Stimulated activated CD8-positive, alpha-beta memory T cell treated with anti-CD3 and anti-CD28 coated beads, Interleukin-12 subunit alpha, Interleukin-12 subunit beta, amount 100 ng/mL, for 1 hour (primary cell): ENCODE measurements around the gene CSK.
"Not testable (repeated sequence)": the region's sequence is repeated elsewhere in the genome, so short reads cannot be mapped to it uniquely, and the experiment has no call there.

Source experiments
- DNase-seq: peaks from one replicate; pipeline ENCODE4 v3.0.0-alpha.2; 2020; ENCODE audit warnings: low read depth

The CSK gene

GRCh38 chr15:74770211-74770903, 11.5 kb upstream of the CSK start:
- DNase-seq = no peak

DNA sequence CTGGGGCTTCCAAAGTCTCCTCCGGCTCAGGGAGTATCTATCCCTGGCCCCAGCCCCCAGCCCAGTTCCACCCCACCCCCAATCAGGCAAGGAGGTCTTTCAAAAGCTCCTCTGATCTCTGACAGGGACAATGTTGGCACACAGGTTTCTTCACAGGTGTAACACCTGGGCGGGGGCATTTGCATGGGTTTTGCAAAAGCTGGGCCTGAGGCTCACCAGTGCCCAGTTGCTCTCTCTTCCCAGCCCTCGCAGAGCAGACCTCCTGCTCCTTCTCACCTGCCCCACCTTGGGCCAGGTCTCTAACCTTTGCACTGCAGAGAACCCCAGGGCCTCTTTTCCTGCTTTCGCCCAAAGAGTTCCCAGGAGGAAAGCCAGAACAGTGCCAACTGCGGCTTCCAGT, 8.6 kb upstream of the CSK start:
- DNase-seq = no peak

DNA sequence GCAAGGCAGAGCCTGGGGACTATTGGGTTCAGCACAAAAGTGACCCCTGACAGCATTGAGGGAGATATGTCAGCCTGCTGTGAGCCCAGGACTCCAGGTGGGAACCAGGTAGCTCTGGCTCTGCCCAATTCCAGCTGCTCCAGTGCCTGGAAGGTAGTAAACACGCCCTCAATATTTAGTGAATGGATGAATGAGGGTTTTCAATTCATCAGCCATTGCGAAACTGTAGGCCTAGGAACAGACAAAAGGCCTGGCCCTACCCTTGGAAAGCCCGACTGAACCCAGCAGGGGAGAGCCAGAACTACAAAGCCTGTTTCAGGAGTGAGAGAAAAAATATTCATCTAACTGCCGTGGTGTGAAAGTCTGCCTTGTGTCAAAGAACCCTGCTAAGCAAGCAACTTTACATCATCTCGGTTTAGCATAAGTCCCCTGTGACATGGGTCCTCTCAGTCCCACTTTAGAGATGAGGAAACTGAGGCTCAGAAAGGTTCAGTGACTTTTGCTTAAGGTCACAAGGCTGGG, 8.1 kb upstream of the CSK start:
- no peak for DNase-seq

- no peak for DNase-seq
Observed at GRCh38 chr15:74775132-74775562, 6.7 kb upstream of the CSK start.

DNA sequence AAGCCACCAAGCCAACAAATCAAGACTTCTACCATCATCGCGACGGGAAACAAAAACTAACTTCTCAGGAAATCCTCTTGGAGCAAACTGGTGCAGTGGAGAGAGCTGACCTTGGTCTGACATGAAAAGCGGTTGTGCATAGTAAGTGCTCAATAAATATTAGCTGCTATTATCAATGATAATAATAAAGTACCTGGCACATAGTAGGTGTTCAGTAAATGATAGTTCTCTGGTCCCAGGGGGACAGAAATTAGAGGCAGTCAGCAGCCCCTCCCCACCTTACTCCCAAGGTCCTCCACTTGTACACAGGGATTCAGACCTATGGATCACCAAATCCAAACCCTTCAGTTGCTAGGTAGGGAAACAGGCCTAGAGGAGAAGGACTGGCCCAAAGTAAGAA, 6.0 kb upstream of the CSK start:
- DNase-seq = no peak

- no peak for DNase-seq
Observed at GRCh38 chr15:74776821-74777768, 4.8 kb upstream of the CSK start.

GRCh38 chr15:74777769-74778598, 3.9 kb upstream of the CSK start:
- DNase-seq = no peak

DNA sequence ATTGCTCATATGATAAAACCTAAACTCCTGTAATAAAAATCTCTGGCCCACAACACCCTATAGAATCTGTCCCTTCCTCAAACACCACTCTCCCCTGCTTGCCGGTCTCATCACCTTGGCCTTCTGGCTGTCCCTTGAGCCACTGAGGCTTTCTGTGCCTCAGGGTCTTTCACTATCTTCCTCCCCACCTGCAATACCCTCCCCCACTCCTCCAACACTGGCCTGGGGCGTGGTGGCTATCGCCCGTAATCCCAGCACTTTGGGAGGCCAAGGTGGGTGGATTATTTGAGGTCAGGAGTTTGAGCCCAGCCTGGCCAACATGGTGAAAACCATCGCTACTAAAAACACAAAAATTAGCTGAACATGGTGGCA, 3.3 kb upstream of the CSK start:
- DNase-seq = no peak

DNA sequence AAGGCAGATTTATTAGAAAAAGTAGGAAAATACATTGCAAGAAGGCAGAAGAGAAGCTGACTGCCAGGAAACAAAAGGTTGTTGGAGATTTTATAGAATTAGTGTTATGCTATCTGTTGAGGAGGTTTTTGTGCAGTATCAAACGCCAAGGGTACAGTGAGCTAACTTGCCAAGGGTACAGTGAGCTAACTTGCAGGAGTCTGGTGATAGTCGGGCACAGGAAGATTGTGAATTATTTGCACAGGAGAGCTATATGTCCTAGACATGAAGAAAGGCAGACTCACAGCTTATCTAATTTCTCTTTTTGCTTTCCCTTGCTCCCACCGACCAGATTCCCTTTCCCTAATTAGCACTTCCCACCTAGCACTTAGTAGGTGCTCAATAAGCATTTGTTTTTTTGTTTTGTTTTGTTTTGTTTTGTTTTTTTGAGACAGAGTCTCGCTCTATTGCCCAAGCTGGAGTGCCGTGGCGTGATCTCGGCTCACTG, 2.7 kb upstream of the CSK start:
- no peak for DNase-seq

DNA sequence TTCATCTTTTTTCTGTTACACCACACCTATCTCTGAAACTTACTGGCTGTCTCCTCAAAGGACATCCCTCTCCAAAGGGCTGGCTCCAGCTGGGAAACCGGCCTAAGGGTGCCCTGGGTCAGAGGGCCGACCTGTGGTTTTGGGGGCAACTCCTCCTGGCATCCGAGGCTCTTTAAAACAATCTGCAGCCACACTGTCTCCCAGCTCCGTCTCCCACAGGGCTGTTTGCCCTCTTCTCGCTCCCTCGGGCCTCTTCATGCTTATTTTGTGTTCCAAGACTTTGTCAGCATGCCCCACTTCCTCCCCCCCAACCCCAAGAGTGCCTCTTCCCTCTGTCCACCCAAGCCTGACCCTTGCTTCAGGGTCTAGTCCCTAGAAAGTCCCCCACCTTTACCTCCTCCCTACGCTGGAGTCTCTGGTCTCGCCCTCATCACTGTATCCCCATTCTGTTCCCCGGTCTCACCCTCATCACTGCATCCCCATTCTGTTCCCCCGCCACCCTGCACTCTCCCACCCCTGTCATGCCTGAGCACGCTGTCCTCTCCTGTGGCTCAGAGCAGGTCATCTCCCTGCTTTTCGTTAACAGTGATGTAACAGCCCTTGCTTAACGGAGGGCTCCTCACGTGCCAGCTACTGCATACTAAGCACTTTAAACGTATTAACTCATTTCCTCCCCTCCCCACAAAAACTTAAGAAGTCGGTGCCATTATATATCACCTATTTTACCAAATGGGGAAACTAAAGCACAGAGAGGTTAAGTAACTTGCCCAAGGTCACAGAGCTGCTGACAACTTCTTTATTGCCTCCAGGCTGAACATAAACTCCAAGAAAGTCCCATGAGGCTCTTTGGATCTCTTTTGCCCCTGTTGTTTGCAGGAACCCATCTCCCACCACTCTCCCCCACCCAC, 1.1 kb upstream of the CSK start:
- DNase-seq = no peak

DNA sequence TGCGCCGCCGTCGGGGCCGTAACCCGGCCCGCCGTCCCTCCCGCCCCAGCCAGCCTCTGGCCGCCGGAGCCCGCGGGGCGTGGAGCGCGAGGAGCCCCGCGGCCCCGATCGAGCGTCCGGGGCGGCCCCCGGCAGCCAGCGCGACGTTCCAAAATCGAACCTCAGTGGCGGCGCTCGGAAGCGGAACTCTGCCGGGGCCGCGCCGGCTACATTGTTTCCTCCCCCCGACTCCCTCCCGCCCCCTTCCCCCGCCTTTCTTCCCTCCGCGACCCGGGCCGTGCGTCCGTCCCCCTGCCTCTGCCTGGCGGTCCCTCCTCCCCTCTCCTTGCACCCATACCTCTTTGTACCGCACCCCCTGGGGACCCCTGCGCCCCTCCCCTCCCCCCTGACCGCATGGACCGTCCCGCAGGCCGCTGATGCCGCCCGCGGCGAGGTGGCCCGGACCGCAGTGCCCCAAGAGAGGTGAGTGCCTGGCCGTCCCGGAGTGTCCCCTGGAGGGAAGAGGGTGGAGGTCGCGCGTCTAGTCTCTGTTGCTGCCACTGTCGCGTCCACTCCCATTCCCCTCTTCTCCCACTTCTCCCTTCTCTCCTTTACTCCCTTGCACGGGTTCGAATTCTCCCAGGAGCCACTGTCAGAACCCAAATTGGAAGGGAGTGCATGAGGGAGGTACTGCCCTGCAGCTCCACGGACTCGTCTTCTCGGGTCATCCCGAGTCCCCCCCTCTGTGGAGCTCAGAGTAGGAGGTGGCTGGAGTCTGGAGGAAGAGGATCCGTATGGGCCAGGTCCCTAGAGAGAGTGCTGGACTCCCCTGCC, 585 bp downstream of the CSK start:
- DNase-seq = no peak

GRCh38 chr15:74783072-74783807, 1.4 kb downstream of the CSK start:
- DNase-seq = no peak

GRCh38 chr15:74783808-74784175, 1.9 kb downstream of the CSK start:
- no peak for DNase-seq

- no peak for DNase-seq
Observed at GRCh38 chr15:74784426-74785193, 2.7 kb downstream of the CSK start.

DNA sequence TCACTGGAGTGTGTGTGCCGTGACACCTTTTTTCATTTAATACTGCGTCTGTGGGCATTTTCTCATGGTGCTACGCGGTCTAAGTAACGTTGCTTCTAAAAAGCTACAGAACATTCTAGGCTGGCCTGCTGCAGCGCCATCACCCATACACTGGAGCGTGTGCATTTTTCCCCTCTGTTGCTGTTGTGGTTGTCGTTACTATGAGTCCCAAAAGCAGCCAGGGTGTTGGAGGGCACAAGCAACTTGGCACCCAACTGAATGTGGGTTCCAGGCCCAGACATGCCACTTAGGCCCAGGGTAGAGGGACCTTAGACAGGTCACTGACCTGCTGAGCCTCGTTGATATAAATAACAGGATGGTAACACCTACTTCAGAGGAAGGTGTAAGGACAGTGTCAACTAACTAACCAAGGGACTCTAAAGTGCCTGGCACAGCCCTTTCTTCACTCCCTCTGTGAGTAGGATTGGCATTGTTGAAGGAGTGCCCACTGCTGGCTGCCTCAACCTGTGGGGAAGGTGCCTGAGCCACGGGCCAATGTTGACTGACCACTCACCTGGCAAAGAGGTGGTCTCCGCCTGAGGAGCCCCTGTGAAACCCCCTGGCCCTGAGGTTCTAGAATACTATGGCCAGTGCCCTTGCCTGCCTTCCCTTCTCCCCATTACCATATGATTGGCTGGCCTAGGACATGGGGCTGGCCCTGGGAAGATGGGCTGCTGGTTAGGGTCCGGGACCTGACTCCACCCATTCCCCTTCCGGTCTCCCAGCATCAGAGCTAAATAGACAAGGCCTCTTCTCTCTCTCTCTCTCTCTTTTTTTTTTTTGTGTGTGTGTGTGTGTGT, 3.5 kb downstream of the CSK start:
- no peak for DNase-seq

GRCh38 chr15:74786081-74786480, 4.2 kb downstream of the CSK start:
- DNase-seq = not testable (repeated sequence)

DNA sequence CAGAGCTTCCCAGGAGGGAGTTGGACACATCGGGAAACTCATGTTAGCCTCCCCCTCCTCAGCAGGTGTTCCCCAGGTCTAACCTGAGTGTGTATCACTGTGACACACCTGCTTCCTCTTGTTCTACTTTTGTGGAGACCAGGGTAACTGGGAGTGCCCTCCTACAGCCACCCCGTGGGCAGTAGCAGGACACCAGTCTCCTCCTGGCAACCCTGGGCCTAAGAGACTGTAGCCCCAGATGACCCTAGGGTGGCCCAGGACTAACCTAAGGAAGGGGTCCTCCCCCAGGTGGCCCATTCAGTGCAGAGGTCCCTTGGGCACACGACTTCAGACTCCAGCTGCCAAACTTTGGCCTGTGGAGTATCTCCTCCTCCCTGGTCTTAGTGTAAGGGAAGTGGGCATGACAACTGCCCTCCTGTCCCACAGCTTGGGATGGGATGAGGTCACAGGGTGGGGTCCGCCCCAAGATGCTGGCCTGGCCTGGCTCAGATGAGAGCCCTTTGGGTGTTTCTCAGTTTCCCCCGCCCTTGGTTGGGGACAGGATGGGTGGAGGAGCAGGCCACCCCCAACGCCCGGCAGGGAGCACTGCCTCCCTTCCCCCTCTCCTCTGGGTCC, 4.8 kb downstream of the CSK start:
- DNase-seq = no peak
